Esophagus mucosa (tissue), 1 donor: ENCODE data around the gene FAM186B. TPM values are rescaled to one million over a fixed set of nuclear protein-coding genes. Genes with fewer than 3 reads are reported as not detected.

ENCODE experiments used
- ATAC-seq: fragments of 200-7000 bp; cut with Tn5 transposase; one replicate; pipeline ENCODE4 v1.9.1; 2020
- total RNA-seq: library from RNA; stranded (reverse); gene quantifications from one replicate; pipeline ENCODE4 v1.2.4, GENCODE V29; 2023
- donor health status: DM: yes; HTN: yes; CAD: no.

The FAM186B gene
- total RNA-seq, 1 donor from 2014 or later: 0.36 TPM

- ATAC-seq: no peak
These were observed 55.4 kb downstream of the FAM186B start for GRCh38 chr12:49549735-49550692.

- ATAC-seq: no peak
These were observed 56.4 kb downstream of the FAM186B start for GRCh38 chr12:49548822-49549648.

GRCh38 chr12:49548481-49548821, 57.0 kb downstream of the FAM186B start:
- ATAC-seq: no peak

- no peak for ATAC-seq
These were observed 58.2 kb downstream of the FAM186B start for GRCh38 chr12:49547090-49547690.

GRCh38 chr12:49546481-49546880, 59.0 kb downstream of the FAM186B start:
- no peak for ATAC-seq

- ATAC-seq: no peak
These were observed 59.6 kb downstream of the FAM186B start for GRCh38 chr12:49545815-49546214.

GRCh38 chr12:49543914-49544815, 61.3 kb downstream of the FAM186B start:
- ATAC-seq: no peak

- no peak for ATAC-seq
These were observed 62.1 kb downstream of the FAM186B start for GRCh38 chr12:49543221-49543913.

- ATAC-seq: no peak
These were observed 62.8 kb downstream of the FAM186B start for GRCh38 chr12:49542592-49543160.

GRCh38 chr12:49541911-49542505, 63.4 kb downstream of the FAM186B start:
- ATAC-seq: no peak

- ATAC-seq: no peak
These were observed 64.1 kb downstream of the FAM186B start for GRCh38 chr12:49541140-49541861.

GRCh38 chr12:49540229-49541139, 65.0 kb downstream of the FAM186B start:
- peak; percentile 36 for ATAC-seq

GRCh38 chr12:49539406-49540228, 65.8 kb downstream of the FAM186B start:
- ATAC-seq: no peak

- ATAC-seq: peak; percentile 71
These were observed 66.7 kb downstream of the FAM186B start, which contains the start of gene KCNH3 for GRCh38 chr12:49538510-49539403. Gene KCNH3, plus strand, starts transcription at chr12:49539030. Its CDS starts 387 bp downstream, at chr12:49539417.

- ATAC-seq: no peak
These were observed 67.5 kb downstream of the FAM186B start for GRCh38 chr12:49537752-49538509.
